PC-9 (cell line): ENCODE measurements around the gene TNFRSF1A. TPM values are rescaled to one million over a fixed set of nuclear protein-coding genes. Genes with fewer than 3 reads are reported as not detected.
A peak's percentile ranks its signal among the peaks of the same experiment; 100 is the strongest.
"Not testable (repeated sequence)": the region's sequence is repeated elsewhere in the genome, so short reads cannot be mapped to it uniquely, and the experiment has no call there.

Experiments
- BruUV-seq: library from RNA; stranded (reverse); fragments of 400-500 nt; replicated peaks from 2 replicates; lab custom pipeline; 2021; lab: Mats Ljungman, UMichigan
- CTCF ChIA-PET: fragments of 300-600 bp; sonication (Branson Sonifier 250); formaldehyde crosslinking; loops from one replicate; lab custom pipeline; 2022; ENCODE audit warnings: antibody characterized with exemption; lab: Charles Lee
- POLR2A ChIA-PET: fragments of 300-600 bp; sonication (Branson Sonifier 250); formaldehyde crosslinking; loops from one replicate; lab custom pipeline; 2022; ENCODE audit warnings: antibody characterized with exemption; ENCODE audit not compliant: unreplicated experiment; lab: Charles Lee
- DNase-seq, 2 experiments: peaks; one replicate each; pipeline versions ENCODE4 v3.0.0 to v3.0.0-alpha.2; 2015 to 2022; ENCODE audit warnings: mixed read lengths in 1 of 2
- H2AFZ ChIP-seq: fragments of 200-600 bp; sonication (generic); 2 replicates; pipeline ENCODE4 v1.8.1; 2017; ENCODE audit warnings: antibody characterized with exemption
- H3F3A ChIP-seq: fragments of 200-600 bp; sonication (generic); 2 replicates; pipeline ENCODE4 v1.8.1; 2017; ENCODE audit warnings: antibody characterized with exemption, mild to moderate bottlenecking, low read depth; ENCODE audit not compliant: insufficient read depth
- H3K27ac ChIP-seq: fragments of 200-600 bp; sonication (generic); 2 replicates; pipeline ENCODE4 v1.6.1; 2016; ENCODE audit warnings: mixed run types
- H3K27me3 ChIP-seq: fragments of 200-600 bp; sonication (generic); 2 replicates; pipeline ENCODE4 v1.6.1; 2016; ENCODE audit warnings: low read depth, mixed run types; ENCODE audit not compliant: insufficient read depth
- H3K36me3 ChIP-seq: fragments of 200-600 bp; sonication (generic); 2 replicates; pipeline ENCODE4 v1.6.1; 2016; ENCODE audit warnings: low read depth, mixed run types
- H3K4me1 ChIP-seq: fragments of 200-600 bp; sonication (generic); replicated peaks from 2 replicates; pipeline ENCODE4 v1.6.1; 2016; ENCODE audit warnings: mixed run types; ENCODE audit not compliant: insufficient read depth
- H3K4me2 ChIP-seq: fragments of 200-600 bp; sonication (generic); 2 replicates; pipeline ENCODE4 v1.6.1; 2017; ENCODE audit warnings: mixed run types
- H3K4me3 ChIP-seq: fragments of 200-600 bp; sonication (generic); 2 replicates; pipeline ENCODE4 v1.6.1; 2016; ENCODE audit warnings: mixed run types
- H3K79me2 ChIP-seq: fragments of 200-600 bp; sonication (generic); 2 replicates; pipeline ENCODE4 v1.6.1; 2017; ENCODE audit warnings: low read depth, mixed run types
- H3K9me2 ChIP-seq: fragments of 200-600 bp; sonication (generic); 2 replicates; pipeline ENCODE4 v1.8.1; 2017; ENCODE audit warnings: mild to moderate bottlenecking; ENCODE audit not compliant: insufficient read depth
- H3K9me3 ChIP-seq: fragments of 200-600 bp; sonication (generic); 2 replicates; pipeline ENCODE4 v1.8.1; 2016; ENCODE audit warnings: low read depth; ENCODE audit not compliant: insufficient read depth
- H4K20me1 ChIP-seq: fragments of 200-600 bp; sonication (generic); 2 replicates; pipeline ENCODE4 v1.8.1; 2017; ENCODE audit not compliant: insufficient read depth
- EZH2 ChIP-seq: fragments of 200-600 bp; sonication (generic); IDR thresholded peaks from 2 replicates; pipeline ENCODE4 v1.8.0; 2017; ENCODE audit warnings: antibody characterized with exemption, low read depth
- intact Hi-C: fragments of 100-400 bp; cut with micrococcal nuclease; formaldehyde crosslinking; loops from one replicate; pipeline ENCODE4 v1.10.0; 2022; ENCODE audit not compliant: unreplicated experiment
- total RNA-seq: library from RNA; stranded (reverse); gene quantifications from 2 replicates; pipeline ENCODE4 v1.2.3, GENCODE V29; 2021
- TF ChIP-seq, protein P1 (sequence below): fragments of 200-600 bp; sonication (generic); conservative IDR thresholded peaks from 2 replicates; pipeline ENCODE4 v1.6.1; 2017; ENCODE audit warnings: mixed run types, antibody characterized with exemption, mild to moderate bottlenecking, moderate library complexity

Gene TNFRSF1A
- total RNA-seq, 1 experiment from 2014 or later: 165 TPM

DNA sequence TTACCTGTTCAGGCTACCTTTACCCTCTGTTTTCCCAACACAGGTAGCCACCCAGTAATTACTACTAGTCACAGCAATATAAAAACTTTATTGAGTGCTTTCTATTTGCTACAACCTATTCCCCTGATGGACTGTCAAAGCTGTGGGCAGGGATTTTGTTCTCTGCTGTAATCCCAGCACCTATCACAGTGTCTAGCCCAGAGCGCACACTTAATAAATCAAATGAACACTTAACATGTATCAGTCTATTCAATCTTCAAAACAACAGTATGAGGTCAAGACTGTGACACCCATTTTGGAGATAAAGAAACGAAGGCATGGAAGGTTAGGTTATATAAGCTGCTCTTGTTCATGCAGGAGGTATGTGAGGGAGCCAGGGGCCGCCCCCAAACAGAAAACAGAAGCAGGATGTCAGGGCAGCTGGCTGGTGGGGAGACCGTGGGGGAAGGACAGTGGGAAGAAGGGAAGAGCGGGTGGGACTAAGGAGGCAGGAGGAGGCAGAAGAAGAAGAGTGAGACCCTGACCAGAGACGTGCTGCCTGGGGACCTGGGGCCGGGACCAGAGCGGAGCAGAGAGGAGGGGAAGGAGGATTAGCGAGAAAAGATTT lies 1.7 kb downstream of the TNFRSF1A start:
- no peaks in the 10 kb centered on the region for H3K9me2 ChIP-seq
- intact Hi-C loops: no loop called here
- H4K20me1 ChIP-seq: peaks cover 8% of the 10 kb centered on the region; the same call in 1 of the 2 replicates
- peak overlapping the region; percentile 83 for H3K4me2 ChIP-seq
- CTCF ChIA-PET: interaction anchor here (0.6 to 1.0 kb wide), 3 partner anchors 10 to 61 kb away, joined by 4 to 13 read pairs (median 10); no protein-coding TSS in a partner anchor
- BruUV-seq: no TSS peak
- H3K4me3 ChIP-seq: peak overlapping the region; percentile 92
- POLR2A ChIA-PET: interaction anchor here (0.6 to 1.1 kb wide), 4 partner anchors 23 to 194 kb away, joined by 4 to 9 read pairs (median 6); partner anchors contain the start of gene GAPDH
- H3F3A ChIP-seq: peaks cover 45% of the 10 kb centered on the region
- H3K4me1 ChIP-seq: peaks cover 69% of the 10 kb centered on the region
- H3K27me3 ChIP-seq: no peaks in the 10 kb centered on the region
- H3K27ac ChIP-seq: peak overlapping the region; percentile 49
- TF ChIP-seq EZH2: no peak
- TF ChIP-seq, protein P1, sequence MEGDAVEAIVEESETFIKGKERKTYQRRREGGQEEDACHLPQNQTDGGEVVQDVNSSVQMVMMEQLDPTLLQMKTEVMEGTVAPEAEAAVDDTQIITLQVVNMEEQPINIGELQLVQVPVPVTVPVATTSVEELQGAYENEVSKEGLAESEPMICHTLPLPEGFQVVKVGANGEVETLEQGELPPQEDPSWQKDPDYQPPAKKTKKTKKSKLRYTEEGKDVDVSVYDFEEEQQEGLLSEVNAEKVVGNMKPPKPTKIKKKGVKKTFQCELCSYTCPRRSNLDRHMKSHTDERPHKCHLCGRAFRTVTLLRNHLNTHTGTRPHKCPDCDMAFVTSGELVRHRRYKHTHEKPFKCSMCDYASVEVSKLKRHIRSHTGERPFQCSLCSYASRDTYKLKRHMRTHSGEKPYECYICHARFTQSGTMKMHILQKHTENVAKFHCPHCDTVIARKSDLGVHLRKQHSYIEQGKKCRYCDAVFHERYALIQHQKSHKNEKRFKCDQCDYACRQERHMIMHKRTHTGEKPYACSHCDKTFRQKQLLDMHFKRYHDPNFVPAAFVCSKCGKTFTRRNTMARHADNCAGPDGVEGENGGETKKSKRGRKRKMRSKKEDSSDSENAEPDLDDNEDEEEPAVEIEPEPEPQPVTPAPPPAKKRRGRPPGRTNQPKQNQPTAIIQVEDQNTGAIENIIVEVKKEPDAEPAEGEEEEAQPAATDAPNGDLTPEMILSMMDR: no peak
- no peaks in the 10 kb centered on the region for H3K9me3 ChIP-seq
- DNase-seq: peak; percentile 70 to 71
- peaks cover 67% of the 10 kb centered on the region for H3K79me2 ChIP-seq
- H2AFZ ChIP-seq: no peak overlapping the region
- H3K36me3 ChIP-seq: no peaks in the 10 kb centered on the region

DNA sequence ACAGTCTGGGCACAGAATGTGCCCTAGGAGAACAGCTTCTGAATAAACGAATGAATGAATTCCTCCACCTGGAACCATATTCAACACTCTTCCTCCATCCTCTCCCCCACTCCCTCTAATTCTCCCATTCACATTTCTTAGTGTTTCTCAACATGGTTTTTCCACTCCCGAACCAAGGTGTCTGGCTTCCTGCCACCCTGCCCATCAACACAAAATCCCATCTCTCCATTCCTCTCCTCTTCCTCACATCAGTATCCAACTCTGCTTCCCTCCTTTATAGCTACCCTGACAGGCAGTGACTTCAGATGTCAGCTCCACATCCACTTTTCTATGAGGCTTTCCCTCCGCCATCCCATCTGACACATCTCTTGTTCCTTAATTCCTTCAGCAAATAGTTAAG lies 2.9 kb downstream of the TNFRSF1A start:
- TF ChIP-seq EZH2: no peak
- TF ChIP-seq, protein P1: no peak
- Histone ChIP-seq H2AFZ (no peak overlapping the region), H3K4me3 (peak overlapping the region; percentile 92; the same call in 1 of the 2 replicates), H3K9me3 (no peaks in the 10 kb centered on the region), H3K4me2 (peak overlapping the region; percentile 83), H4K20me1 (peaks cover 8% of the 10 kb centered on the region; the same call in 1 of the 2 replicates), H3F3A (peaks cover 50% of the 10 kb centered on the region), H3K79me2 (peaks cover 79% of the 10 kb centered on the region), H3K27ac (no peak overlapping the region), H3K4me1 (peaks cover 77% of the 10 kb centered on the region), H3K27me3 (no peaks in the 10 kb centered on the region), H3K36me3 (peaks cover 9% of the 10 kb centered on the region), H3K9me2 (no peaks in the 10 kb centered on the region)
- no TSS peak for BruUV-seq
- ChIA-PET CTCF (interaction anchor here (0.6 to 1.0 kb wide), 3 partner anchors 13 to 201 kb away, joined by 3 to 13 read pairs (median 4); no protein-coding TSS in a partner anchor), POLR2A (interaction anchor here (0.6 to 1.1 kb wide), 4 partner anchors 9 to 623 kb away, joined by 3 to 6 read pairs (median 5); no protein-coding TSS in a partner anchor)
- intact Hi-C loops: no loop called here
- no peak for DNase-seq

DNA sequence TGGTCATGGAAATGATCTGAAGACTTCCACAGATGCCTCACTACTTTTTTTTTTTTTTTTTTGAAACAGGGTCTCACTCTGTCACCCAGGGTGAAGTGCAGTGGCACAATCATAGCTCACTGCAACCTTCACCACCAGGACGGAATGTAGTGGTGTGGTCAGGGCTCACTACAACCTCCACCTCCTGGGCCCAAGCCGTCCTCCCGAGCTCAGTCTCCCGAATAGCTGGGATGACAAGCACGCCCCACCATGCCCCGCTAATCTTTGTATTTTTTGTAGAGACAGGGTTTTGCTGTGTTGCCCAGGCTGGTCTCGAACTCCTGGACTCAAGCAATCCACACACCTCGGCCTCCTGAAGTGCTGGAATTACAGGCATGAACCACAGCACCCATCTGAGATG lies 3.3 kb downstream of the TNFRSF1A start:
- BruUV-seq, H3K9me3 ChIP-seq, H4K20me1 ChIP-seq, H2AFZ ChIP-seq, H3K27ac ChIP-seq, DNase-seq, H3K27me3 ChIP-seq, H3K9me2 ChIP-seq, intact Hi-C loops: not testable (repeated sequence)
- ChIA-PET POLR2A (interaction anchor here (0.6 kb wide), 1 partner anchor 623 kb away, joined by 4 read pairs; no protein-coding TSS in a partner anchor), CTCF (interaction anchor here (0.6 kb wide), 1 partner anchor 201 kb away, joined by 4 read pairs; no protein-coding TSS in a partner anchor)
- Histone ChIP-seq H3K79me2 (peaks cover 83% of the 10 kb centered on the region), H3K4me1 (peaks cover 77% of the 10 kb centered on the region), H3K4me3 (peak overlapping the region; percentile 92; the same call in 1 of the 2 replicates), H3K36me3 (peaks cover 13% of the 10 kb centered on the region), H3K4me2 (peak overlapping the region; percentile 83), H3F3A (peaks cover 51% of the 10 kb centered on the region)
